DMS114 treated with DMSO at 0.1 percent for 48 hours (cell line): ENCODE data around the gene RBMS3.
"Not testable (repeated sequence)": the region's sequence is repeated elsewhere in the genome, so short reads cannot be mapped to it uniquely, and the experiment has no call there.

Source experiments
- DNase-seq: peaks from one replicate; lab custom pipeline; 2025; ENCODE audit not compliant: unreplicated experiment; lab: John Stamatoyannopoulos, UW

Gene RBMS3

DNA sequence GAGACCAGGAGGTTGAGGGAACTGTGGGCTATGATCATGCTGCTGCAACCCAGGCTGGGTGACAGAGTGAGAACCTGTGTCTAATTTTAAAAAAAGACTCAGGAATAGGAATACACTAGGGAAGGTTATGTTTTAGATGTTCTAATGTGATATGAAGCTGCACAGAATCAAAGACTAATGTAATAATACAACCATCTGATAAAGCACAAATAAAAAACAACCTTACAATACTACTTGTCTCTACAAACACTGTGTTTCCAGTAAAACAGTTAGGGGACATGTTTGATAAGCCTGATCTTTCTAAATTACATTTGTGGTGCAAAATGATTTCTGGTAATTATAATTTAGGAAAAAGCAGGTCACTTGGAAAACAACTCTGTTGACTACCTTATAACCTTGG lies 56.7 kb downstream of the RBMS3 start:
- DNase-seq = no peak

DNA sequence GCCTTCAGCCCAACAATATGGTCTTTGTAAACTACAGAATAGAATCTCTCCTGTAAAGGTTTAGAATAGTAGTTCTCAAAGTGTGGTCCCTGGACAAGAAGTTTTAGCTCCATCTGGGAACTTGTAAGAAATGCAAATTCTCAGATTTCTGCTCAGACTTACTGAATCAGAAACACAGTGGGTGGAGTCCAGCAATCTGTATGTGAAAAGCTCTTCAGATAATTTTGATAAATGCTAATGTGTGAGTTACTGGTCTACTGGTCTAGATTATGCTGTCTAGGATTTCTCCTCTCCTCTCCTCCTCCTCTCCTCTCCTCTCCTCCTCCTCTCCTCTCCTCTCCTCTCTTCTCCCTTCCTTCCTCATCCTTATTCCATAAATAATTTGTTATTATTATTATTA lies 57.5 kb downstream of the RBMS3 start:
- DNase-seq = no peak

DNA sequence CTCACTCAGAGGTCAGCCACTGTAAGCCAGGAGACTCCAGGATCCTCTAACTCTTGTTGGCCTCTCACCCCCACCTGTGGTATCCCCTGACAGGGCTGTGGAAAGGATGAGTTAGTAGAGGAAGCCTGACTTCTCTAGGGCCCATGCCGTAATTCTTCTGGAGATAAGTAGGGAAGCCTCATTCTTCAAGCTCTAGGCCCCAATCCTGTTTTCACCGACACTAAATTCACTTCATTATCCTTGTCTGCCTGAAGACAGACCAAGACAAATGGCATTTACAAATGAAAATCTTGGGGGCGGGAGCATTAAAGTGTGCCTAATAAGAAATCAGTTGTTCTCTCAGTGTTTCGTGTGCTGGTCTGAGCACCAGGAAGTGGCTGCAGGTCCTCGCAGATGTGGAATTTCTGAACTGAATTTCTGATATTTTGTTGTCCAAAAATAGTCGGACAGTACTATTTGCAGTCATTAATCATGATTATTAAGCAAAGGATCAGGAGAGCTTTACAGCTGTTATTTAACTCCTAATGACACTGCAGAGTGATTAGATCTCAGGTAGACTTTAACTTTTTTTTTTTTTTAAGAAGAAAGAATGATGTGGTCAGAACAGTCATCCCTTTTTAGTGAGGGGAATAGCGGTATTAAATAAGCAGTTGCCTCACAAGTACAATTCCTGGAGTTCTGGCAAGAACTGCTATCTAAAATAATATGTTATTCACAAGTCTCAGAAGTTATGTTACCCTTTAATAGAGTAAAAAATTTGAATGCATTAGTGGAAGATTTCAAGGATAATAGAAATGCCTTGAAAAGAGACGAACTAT lies 58.4 kb downstream of the RBMS3 start:
- no peak for DNase-seq

DNA sequence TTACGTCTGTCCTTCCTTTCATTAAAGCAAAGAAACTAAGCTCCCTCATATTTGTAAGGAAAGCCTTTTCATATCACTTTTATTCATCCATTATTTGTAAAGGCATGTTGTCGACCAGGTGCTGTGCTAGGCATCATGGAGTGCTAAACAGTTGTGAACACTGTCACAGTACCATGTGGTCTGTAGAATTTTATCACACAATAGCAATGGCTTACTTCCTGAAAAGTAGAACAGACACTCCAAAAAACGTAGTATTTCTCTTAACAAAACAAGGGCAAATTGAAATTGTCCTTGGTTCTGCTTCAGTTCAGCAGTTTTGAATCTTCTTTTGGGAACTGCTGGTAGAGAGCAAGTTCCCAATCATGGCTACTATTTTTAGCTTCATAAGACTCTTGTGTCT lies 63.3 kb downstream of the RBMS3 start:
- no peak for DNase-seq

DNA sequence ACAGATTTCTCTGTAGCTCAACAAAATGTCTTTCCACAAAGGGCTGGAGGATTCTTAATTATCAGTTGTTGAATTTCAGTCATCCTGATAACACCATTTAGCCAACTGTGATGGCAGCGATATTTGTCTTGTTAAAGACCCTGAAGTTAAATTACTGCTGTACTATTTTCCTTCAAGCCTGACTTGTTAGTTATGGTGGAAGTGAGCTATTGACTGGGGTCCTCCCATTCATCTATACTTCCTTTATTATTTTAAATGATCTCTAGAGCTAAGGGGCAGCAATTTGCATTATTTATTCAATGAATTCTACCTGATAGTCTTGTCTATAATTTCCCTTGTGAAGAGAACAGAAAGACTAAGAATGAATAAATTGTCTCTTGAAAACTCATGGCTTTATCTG lies 64.1 kb downstream of the RBMS3 start:
- no peak for DNase-seq

DNA sequence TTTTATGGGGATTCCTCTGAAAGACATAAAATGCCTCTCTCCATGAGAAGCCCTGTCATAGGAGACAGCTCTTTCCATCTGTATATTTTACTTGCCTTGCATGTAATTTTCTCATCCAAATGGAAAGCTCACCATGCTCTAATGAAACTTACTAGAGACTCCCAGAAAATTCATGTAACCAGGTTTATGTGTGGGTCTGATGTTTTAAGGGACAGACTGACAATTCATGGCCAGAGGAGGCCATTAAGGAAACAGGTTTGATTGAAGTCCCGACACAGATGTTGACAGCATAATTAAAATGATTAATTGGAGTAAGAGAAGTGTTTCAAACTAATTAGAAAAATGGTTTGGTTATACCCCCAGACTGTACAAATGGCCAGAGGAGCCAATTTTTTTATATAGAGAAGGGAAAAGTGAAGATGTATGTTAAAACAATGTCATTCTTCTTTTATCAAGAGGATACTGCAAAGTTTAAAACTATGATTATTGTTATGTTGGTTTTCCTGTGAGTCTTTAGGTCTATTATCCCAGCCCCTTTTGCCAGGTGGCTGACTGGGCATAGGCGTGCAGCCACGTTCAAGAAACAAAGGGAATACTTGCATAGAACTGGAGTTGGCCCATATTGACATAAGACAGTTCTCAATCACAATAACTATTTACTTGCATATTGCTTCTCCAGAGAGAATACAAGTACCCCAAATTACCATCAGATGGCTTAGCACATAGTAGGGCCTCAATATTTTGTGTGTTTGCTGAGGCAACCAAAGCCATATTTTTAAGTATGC lies 64.8 kb downstream of the RBMS3 start:
- no peak for DNase-seq

DNA sequence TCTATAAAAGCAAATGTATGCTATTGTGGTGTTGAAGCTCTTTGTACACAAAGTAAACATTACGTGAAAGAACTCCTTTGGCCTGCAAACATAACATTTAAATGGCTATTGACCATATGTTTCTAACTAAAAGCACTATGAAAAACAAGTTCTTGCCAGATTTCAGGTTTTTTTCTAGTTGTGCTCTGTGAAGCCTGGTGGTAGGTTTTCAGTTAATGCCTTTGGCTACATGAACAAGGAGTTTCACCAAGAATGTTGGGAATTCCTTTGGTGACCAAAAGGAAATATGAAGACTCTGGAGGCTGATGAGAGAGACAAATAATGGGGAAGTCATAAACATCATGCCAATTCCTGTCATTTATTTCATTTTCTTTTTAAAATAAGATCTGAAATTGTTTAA lies 66.0 kb downstream of the RBMS3 start:
- DNase-seq = no peak

DNA sequence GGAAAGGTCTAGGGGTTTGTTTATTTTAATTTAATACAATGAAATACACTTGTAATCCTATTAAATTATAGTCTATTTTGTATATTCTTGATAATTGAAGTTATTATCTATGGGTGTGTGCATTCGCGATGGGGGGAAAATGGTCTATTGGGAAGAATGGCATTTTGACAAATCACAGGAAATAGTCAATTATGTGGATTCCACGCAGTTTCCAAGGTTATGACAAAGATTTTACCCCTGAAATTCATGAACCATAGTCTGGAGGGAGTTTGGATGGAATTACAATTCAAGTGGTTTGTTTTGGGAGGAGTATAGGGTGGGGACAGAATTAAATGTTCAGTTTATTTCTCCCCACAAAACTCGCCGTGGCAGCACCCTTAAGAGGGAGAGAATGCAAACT lies 66.5 kb downstream of the RBMS3 start:
- DNase-seq = no peak

DNA sequence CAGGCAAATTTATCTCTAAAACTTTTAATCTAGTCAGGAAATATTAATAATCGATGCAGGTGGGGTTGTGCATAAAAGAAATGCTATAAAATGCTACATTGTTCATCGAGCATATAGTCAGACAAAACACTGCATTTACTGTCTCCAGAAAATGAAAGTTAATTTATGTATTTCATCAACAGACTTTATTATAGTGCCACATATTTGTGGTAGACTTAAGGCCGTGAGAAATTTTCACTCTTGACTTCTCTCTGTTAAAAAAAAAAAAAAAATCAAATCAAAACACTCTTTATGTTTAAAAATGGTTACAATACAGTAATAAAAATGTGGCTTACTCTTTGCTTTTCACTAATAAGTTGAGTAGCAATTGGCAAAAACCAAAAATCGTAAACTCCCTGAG lies 67.4 kb downstream of the RBMS3 start:
- DNase-seq = no peak

DNA sequence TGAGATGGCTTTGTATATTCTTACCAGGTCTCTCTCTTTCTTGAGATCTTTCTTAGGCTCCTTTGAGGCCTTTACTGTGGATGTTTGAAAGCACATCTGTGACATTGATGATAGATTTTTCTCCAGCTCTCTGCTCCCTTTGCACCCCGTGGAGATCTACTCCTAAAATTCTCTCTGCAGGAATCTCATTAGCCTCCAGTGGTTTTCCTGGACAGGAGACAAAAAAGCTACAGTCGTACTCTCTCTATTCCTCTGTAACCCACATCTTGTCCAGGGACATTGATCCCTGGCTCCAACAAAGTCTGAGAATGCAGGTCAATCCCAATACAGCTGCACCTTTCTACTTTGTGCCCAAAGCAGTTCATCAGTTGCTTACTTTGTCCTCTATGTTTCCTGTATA lies 68.2 kb downstream of the RBMS3 start:
- no peak for DNase-seq

DNA sequence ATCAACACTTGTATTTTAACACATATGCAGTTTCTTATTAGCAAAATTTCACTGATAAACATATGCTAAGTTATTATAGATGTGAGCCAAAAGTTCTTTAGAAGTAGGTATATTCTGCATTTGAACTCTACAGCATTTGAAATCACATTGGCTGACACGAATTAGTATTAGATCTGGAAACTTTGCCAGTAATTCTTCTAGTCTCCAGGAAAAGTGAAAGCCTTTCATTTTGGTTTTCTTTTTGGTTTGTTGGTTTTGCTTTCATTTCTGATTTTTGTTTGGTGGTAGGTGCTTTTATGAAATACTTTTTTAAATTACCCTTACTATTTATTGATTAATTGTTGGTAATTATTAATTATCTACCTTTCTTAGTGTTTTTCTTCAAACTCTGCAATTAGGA lies 72.9 kb downstream of the RBMS3 start:
- DNase-seq = no peak

DNA sequence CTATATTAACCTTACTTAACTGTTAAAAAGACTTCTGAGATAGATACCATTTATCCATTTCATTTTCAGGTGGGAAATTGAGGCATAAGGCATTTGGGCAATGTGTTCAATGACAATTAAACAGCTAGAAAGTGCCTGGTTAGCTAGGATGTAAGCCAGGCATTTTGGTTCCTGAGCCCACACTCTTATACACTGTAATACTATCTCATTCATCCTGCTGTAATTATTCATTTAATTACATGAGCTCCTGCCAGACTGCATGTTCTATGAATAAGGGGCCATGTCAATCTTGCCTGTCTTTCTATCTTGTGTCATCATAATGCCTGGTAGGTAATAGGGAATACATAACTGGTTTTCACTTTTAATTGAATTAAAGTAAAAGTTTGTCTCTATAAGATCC lies 74.0 kb downstream of the RBMS3 start:
- no peak for DNase-seq

DNA sequence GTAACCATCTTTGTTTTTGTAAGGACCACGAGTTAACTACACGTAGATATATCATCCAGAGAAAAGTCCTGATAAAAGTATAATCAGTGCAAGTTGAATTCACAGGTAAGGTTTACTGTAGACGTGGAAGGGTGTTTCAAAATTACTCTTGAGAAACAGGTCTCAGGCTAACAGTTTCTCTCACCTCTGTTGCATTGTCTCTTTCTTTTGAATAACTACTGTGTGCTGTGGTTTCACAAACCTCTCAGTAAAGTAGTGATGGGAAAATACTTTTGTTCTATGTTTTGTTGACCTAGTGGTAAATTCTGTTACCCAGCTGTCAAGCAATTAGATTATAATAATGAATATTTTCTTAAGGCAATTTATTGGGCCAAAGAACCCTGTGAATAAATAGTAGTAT lies 75.2 kb downstream of the RBMS3 start:
- DNase-seq = no peak

DNA sequence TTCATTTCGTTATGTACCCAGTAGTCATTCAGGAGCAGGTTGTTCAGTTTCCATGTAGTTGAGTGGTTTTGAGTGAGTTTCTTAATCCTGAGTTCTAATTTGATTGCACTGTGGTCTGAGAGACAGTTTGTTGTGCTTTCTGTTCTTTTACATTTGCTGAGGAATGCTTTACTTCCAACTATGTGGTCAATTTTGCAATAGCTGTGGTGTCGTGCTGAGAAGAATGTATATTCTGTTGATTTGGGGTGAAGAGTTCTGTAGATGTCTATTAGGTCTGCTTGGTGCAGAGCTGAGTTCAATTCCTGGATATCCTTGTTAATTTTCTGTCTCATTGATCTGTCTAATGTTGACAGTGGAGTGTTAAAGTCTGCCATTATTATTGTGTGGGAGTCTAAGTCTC lies 79.4 kb downstream of the RBMS3 start:
- DNase-seq = not testable (repeated sequence)

DNA sequence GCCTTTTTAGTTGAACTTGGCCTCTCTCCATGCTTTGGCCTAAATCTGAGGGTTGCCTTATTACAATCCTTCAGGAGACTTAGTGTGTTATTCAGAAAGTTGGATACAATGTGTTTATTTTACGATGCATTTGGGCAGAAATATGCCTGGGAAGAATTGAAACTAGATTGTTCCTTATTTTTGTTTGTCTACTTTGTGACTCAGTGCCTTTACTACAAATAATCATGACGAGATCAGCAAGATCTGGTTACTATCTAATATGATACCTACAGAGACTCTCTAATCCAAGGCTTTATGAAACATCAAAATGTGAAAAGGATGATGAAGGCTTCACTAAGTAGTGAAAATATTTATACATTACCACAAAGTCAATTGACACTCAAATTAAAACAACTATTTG lies 82.2 kb downstream of the RBMS3 start:
- DNase-seq = no peak

DNA sequence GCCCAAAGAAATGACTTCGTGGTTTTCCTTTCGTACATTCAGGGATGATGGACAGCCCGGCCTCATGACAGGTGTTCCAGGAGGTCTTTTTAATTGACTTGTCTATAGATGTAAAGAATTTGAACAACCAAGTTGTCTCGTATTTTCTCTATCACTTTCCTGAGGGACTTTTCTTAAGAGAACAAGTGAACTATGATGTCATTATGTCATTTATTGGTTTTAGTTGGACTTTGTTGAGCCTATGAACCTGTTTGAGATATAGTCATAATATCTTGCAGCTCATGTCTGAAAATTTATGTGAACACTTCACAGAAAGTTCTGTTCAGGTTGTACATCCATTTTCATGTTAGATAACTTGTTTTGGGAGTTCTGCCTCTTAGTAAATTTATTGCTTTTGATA lies 89.2 kb downstream of the RBMS3 start:
- no peak for DNase-seq

DNA sequence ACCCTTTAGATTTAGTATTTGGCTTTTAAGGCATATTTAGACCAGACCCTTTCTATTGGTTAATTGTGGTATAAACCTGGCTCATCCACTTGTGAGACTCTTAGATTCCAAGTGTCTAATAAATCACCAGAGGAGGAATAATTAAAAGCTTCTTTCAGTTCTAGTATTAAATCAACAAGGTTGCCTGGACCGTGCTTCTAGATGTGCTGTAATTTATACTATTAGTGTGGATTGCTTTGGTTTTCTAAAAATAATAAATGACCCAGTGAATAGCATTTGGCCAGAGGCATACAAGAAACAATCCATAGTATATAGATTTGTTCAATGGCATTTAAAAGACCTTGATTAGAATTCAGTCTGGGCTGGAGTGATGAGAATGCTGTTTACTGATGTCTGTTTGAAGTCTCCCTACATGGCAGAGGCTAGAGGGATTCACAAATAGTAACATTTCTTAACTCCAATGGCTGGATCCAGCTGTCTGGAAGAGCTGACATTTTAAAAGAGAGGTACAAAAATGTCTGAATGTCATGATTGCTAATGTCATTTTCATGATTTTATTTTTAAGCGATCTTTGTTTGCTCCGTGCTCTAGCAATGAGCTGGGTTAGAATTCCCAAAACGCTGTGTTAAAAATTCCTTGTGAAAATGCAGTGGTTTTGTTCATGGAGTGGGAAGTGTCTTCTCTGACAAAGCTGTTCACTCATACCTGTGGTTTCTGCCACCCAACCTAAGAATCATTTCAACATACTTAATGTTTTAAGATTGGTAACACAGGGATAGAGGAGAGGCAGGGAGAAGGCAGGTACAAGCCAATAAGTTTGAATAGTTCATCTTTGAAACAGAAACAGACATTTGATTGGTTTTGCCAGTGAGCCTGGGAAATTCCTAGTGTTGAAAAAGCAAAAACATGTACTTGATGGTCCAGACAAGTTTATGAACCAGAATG lies 89.9 kb downstream of the RBMS3 start:
- no peak for DNase-seq

DNA sequence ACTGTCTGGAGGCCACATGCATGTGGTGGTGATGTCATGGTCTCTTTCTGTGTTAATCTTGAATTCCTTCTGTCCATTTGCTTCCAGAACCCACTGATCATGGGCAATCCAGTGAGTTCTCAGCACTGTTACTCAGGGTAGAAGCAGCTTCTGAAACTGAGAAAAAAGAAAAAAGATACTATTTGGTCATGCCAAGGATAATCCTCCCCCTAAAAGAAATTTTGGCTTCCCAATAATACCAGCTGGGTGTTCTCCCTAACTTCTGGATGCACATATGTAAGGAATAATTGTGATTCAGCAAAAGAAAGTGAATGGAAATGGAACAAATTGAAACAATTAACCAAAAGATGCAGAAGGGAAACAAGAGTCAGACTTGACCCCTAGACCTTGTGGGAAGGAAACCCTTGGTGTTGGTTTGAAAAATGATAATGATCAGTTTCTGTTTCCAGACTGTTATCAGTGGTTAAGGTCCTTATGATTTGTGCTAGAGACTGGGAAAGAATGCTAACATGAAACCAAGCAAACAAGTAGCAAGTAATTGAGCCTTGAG lies 92.3 kb downstream of the RBMS3 start:
- DNase-seq = no peak

DNA sequence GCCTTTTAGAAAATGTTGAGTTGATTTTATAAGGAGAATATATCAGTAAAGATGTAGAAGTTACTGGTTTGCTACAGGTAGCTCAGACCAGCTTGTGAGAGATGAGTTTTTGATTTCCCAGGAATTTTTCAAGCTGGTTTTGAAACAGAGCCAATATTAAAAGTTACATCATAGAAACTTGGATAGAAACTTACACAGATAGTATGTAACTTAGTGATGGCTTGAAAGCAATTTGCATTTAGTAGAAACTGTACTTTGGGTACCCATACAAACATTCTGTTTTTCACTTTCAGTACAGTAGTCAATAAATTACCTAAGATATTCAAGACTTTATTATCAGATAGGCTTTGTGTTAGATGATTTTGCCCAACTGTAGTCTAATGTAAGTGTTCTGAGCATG lies 93.4 kb downstream of the RBMS3 start:
- no peak for DNase-seq

DNA sequence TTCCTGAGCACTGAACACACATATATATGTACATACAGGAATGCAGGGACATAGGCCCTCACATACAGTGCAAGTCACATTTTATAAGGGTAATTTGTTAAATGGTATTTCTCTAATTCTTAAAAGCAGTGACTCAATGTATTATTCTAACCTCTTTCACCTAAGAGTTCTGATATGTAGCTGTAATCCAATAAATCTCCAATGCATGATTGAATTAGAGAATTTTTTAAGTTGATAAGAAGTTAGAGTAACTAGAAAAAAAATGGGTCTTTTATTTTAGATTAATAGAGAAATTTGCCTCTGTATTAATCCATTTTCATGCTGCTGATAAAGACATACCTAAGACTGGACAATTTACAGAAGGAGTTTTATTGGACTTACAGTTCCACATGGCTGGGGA lies 98.2 kb downstream of the RBMS3 start:
- no peak for DNase-seq

DNA sequence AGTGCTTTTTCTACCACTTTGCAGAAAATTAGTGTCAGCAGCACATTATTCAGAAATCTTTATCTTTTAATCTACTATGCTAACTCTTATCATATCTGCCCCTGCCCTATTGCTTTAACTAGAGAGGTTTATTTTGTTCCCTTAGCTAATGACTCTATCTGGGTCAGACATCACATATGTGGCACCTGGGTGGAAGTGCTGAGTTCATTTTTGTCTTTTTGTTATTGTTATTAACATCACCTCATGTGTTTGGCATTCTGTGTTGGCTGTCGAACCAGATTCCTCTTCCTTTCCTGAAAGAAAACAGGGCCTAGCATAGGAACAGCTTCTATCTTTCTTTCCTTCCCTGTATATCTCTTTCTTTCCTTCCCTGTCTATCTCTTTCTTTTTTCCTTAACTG lies 100.7 kb downstream of the RBMS3 start:
- no peak for DNase-seq
